Testis (tissue), 2 donors: ENCODE results near the gene MARS1.

ENCODE experiments used
- POLR2A ChIP-seq: fragments of 450-650 bp; IDR thresholded peaks from one replicate; pipeline ENCODE4 v1.6.1; 2017; ENCODE audit warnings: antibody characterized with exemption, mild to moderate bottlenecking, moderate library complexity
- TF ChIP-seq, protein P1 (sequence below), 3 experiments: fragments of 450-650 bp in 2 of 3; fragments of 200-600 bp in 1 of 3; sonication (generic) in 1 of 3; IDR thresholded peaks; one replicate each; pipeline ENCODE4 v1.5.1; 2016 to 2019; ENCODE audit warnings: antibody characterized with exemption in 3 of 3, mild to moderate bottlenecking in 2 of 3, moderate library complexity in 1 of 3

- TF ChIP-seq, protein P1, sequence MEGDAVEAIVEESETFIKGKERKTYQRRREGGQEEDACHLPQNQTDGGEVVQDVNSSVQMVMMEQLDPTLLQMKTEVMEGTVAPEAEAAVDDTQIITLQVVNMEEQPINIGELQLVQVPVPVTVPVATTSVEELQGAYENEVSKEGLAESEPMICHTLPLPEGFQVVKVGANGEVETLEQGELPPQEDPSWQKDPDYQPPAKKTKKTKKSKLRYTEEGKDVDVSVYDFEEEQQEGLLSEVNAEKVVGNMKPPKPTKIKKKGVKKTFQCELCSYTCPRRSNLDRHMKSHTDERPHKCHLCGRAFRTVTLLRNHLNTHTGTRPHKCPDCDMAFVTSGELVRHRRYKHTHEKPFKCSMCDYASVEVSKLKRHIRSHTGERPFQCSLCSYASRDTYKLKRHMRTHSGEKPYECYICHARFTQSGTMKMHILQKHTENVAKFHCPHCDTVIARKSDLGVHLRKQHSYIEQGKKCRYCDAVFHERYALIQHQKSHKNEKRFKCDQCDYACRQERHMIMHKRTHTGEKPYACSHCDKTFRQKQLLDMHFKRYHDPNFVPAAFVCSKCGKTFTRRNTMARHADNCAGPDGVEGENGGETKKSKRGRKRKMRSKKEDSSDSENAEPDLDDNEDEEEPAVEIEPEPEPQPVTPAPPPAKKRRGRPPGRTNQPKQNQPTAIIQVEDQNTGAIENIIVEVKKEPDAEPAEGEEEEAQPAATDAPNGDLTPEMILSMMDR (IDR thresholded peaks at IDR 0.05), result no peak
- no peak for TF ChIP-seq POLR2A
These were observed 41.1 kb downstream of the MARS1 start for GRCh38 chr12:57528831-57529555.
